CD4-positive, alpha-beta T cell (primary cell): Measurements from ENCODE around the gene CHRNB2. TPM values are rescaled to one million over a fixed set of nuclear protein-coding genes. Genes with fewer than 3 reads are reported as not detected.
"Not testable (repeated sequence)": the region's sequence is repeated elsewhere in the genome, so short reads cannot be mapped to it uniquely, and the experiment has no call there.

Experiments
- ATAC-seq: fragments of 200-7000 bp; cut with Tn5 transposase; one replicate; pipeline ENCODE4 v1.10.0; 2022; ENCODE audit warnings: mild to moderate bottlenecking; ENCODE audit not compliant: poor library complexity
- CTCF ChIA-PET: fragments of 350-600 bp; sonication (Branson Sonifier 250); formaldehyde crosslinking; loops from one replicate; lab custom pipeline; 2021; ENCODE audit warnings: antibody characterized with exemption, inconsistent platforms; lab: Charles Lee
- POLR2A ChIA-PET: fragments of 350-600 bp; sonication (Branson Sonifier 250); formaldehyde crosslinking; loops from one replicate; lab custom pipeline; 2021; ENCODE audit warnings: antibody characterized with exemption, inconsistent platforms; lab: Charles Lee
- DNase-seq, 14 experiments: peaks; one replicate each; pipeline ENCODE4 v3.0.0-alpha.2; 2013 to 2020; ENCODE audit warnings: mixed read lengths in 2 of 14
- H3K27ac ChIP-seq, 2 donors: one replicate each; pipeline versions ENCODE4 v1.5.1 to v1.7.0; 2013; ENCODE audit warnings: low read length in 2 of 2, low read depth in 1 of 2, mild to moderate bottlenecking in 1 of 2
- H3K27me3 ChIP-seq, 2 experiments: 1 replicate in 1 of 2; 2 replicates in 1 of 2; pipeline versions ENCODE4 v1.6.1 to v1.7.0; 2013; ENCODE audit warnings: low read length in 2 of 2, control low read depth in 1 of 2, mild to moderate bottlenecking in 1 of 2, moderate library complexity in 1 of 2; ENCODE audit not compliant: insufficient read depth in 2 of 2, control insufficient read depth in 1 of 2
- H3K36me3 ChIP-seq: one replicate; pipeline ENCODE4 v1.6.1; 2013; ENCODE audit warnings: low read length, control low read depth; ENCODE audit not compliant: insufficient read depth
- H3K4me1 ChIP-seq: one replicate; pipeline ENCODE4 v1.6.1; 2013; ENCODE audit warnings: low read length, control low read depth; ENCODE audit not compliant: insufficient read depth
- H3K4me3 ChIP-seq: one replicate; pipeline ENCODE4 v1.5.1; 2013; ENCODE audit warnings: mild to moderate bottlenecking, low read length, moderate library complexity
- H3K9me3 ChIP-seq, 2 experiments: 1 replicate in 1 of 2; 2 replicates in 1 of 2; pipeline versions ENCODE4 v1.6.1 to v1.7.0; 2013; ENCODE audit warnings: low read length in 2 of 2, mild to moderate bottlenecking in 2 of 2, control low read depth in 1 of 2, moderate library complexity in 1 of 2; ENCODE audit not compliant: control insufficient read depth in 1 of 2, insufficient read depth in 1 of 2
- H3K27ac Mint-ChIP-seq: one replicate; pipeline ENCODE4 v1.8.0; 2020; ENCODE audit warnings: mixed read lengths
- H3K27me3 Mint-ChIP-seq: one replicate; pipeline ENCODE4 v1.8.0; 2021; ENCODE audit warnings: mixed read lengths
- H3K36me3 Mint-ChIP-seq: one replicate; pipeline ENCODE4 v1.8.0; 2021; ENCODE audit warnings: low read depth, mixed read lengths
- H3K4me1 Mint-ChIP-seq: one replicate; pipeline ENCODE4 v1.8.0; 2021; ENCODE audit warnings: low read depth, mixed read lengths
- H3K4me3 Mint-ChIP-seq: one replicate; pipeline ENCODE4 v1.8.0; 2020; ENCODE audit warnings: mild to moderate bottlenecking, mixed read lengths
- H3K9me3 Mint-ChIP-seq: one replicate; pipeline ENCODE4 v1.8.0; 2020; ENCODE audit warnings: mixed read lengths
- intact Hi-C, 2 experiments: fragments of 100-400 bp; cut with DNase I in 1 of 2; cut with micrococcal nuclease in 1 of 2; formaldehyde crosslinking; loops; one replicate each; pipeline versions ENCODE4 v1.15.1 to v1.9.0; 2023 to 2025; cut with DNase I, micrococcal nuclease
- total RNA-seq, 174 experiments: library from RNA in 2 of 174; stranded (reverse) in 2 of 174; gene quantifications; one replicate each; pipeline ENCODE4 v1.2.3 and lab custom pipeline; 2021 to 2026
- TF ChIP-seq, protein P1 (sequence below): fragments of 200-600 bp; IDR thresholded peaks from one replicate; pipeline ENCODE4 v1.8.0; 2022; ENCODE audit warnings: antibody characterized with exemption, mild to moderate bottlenecking

The CHRNB2 gene
- total RNA-seq, 2 experiments from 2014 or later, result not detected

DNA sequence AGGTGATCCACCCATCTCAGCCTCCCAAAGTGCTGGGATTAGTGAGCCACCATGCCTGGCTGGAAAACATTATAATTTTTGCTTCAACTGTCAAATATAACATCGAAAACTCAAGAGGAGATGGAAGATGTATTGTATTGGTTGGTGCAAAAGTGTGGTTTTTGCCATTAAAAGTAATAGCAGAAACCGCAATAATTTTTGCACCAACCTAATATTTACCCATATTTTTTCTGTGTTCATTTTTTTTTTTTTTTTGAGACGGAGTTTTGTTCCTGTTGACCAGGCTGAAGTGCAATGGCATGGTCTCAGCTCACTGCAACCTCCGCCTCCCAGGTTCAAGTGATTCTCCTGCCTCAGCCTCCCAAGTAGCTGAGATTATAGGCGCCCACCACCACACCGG is 38.3 kb upstream of the CHRNB2 start:
- DNase-seq, result no peak
- peaks cover 8% of the 10 kb centered on the region for H3K27me3 Mint-ChIP-seq
- ChIA-PET POLR2A (no interaction called here), CTCF (interaction anchor here (0.7 kb wide), 1 partner anchor 16 kb away, joined by 3 read pairs; no protein-coding TSS in a partner anchor)
- H3K4me3 Mint-ChIP-seq, result no peak overlapping the region
- no peaks in the 10 kb centered on the region for H3K36me3 Mint-ChIP-seq
- TF ChIP-seq, protein P1, sequence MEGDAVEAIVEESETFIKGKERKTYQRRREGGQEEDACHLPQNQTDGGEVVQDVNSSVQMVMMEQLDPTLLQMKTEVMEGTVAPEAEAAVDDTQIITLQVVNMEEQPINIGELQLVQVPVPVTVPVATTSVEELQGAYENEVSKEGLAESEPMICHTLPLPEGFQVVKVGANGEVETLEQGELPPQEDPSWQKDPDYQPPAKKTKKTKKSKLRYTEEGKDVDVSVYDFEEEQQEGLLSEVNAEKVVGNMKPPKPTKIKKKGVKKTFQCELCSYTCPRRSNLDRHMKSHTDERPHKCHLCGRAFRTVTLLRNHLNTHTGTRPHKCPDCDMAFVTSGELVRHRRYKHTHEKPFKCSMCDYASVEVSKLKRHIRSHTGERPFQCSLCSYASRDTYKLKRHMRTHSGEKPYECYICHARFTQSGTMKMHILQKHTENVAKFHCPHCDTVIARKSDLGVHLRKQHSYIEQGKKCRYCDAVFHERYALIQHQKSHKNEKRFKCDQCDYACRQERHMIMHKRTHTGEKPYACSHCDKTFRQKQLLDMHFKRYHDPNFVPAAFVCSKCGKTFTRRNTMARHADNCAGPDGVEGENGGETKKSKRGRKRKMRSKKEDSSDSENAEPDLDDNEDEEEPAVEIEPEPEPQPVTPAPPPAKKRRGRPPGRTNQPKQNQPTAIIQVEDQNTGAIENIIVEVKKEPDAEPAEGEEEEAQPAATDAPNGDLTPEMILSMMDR, result no peak
- no peak overlapping the region for H3K27ac Mint-ChIP-seq
- H3K27ac ChIP-seq, result no peak overlapping the region
- no peaks in the 10 kb centered on the region for H3K36me3 ChIP-seq
- no peaks in the 10 kb centered on the region for H3K4me1 ChIP-seq
- no peak for ATAC-seq
- no peaks in the 10 kb centered on the region for H3K9me3 Mint-ChIP-seq
- no peaks in the 10 kb centered on the region for H3K27me3 ChIP-seq
- H3K4me1 Mint-ChIP-seq, result no peaks in the 10 kb centered on the region
- no peak overlapping the region for H3K4me3 ChIP-seq
- peaks cover 0 to 5% of the 10 kb centered on the region in 2 experiments for H3K9me3 ChIP-seq
- intact Hi-C loops, result no loop called here

DNA sequence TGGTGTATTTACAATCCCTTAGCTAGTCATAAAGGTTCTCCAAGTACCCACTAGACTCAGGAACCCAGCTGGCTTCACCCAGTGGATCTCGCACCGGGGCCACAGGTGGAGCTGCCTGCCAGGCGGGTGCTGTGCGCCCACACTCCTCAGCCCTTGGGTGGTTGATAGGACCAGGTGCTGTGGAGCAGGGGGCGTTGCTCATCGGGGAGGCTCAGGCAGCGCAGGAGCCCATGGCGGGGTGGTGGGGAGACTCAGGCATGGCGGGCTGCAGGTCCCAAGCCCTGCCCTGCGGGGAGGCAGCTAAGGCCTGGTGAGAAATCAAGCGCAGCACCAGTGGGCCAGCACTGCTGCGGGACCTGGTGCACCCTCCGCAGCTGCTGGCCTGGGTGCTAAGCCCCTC is 35.6 kb upstream of the CHRNB2 start:
- CTCF ChIA-PET, result not testable (repeated sequence)

DNA sequence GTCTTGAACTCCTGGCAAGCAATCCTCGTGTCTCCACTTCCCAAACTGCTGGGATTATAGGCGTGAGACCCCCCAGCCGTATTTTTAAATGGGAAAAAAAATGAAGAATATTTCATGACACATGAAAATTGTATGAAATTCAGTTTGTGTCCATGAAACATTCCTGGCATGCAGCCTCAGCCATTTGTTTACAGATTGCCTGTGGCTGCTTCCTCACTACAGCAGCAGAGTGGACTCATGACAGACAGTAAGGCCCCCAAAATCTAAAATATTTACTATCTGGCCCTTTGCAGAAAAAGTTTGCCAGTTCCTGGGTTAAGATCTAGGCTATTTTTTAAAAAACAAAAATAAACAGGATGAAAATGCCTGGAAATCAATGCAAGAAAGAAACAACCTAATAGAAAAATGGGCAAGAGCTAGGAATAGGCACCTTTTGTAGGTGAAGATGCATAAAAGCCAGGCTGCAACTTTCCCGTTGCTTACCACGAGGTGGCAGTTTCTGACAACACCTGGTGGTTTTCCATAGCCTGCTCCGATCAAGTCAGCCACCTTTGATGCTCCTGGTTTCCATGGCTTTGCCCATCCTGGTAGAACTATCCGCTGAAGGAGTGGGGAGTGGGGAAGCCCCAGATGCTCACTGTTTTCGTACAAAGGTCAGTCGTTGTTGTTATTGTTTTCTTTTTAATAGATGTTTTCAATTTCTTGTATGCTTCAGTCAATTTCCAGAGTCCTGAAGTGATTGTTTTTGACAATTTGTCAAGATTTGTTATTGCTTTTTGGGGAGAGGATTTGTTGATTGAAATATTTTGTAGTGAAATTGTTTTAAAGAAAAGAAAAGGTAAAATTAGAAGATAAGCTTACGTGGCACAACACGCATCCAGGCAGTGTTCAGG is 33.4 kb upstream of the CHRNB2 start:
- peaks cover 8% of the 10 kb centered on the region for H3K27me3 Mint-ChIP-seq
- DNase-seq (peak in 1 of 14 experiments; percentile 4), ATAC-seq (no peak)
- CTCF ChIA-PET, result no interaction called here
- no peaks in the 10 kb centered on the region for H3K4me1 Mint-ChIP-seq
- no peaks in the 10 kb centered on the region for H3K36me3 ChIP-seq
- no peak overlapping the region for H3K27ac ChIP-seq
- POLR2A ChIA-PET, result no interaction called here
- H3K9me3 Mint-ChIP-seq, result no peaks in the 10 kb centered on the region
- H3K9me3 ChIP-seq, result peaks cover 0 to 5% of the 10 kb centered on the region in 2 experiments
- H3K4me1 ChIP-seq, result no peaks in the 10 kb centered on the region
- H3K4me3 Mint-ChIP-seq, result no peak overlapping the region
- TF ChIP-seq, protein P1, result no peak
- intact Hi-C loops, result no loop called here
- no peaks in the 10 kb centered on the region for H3K27me3 ChIP-seq
- H3K27ac Mint-ChIP-seq, result no peak overlapping the region
- H3K4me3 ChIP-seq, result no peak overlapping the region
- H3K36me3 Mint-ChIP-seq, result no peaks in the 10 kb centered on the region

More for the DNA sequence above, 35.6 kb upstream of the CHRNB2 start:
- ATAC-seq, H3K4me3 Mint-ChIP-seq, H3K4me1 ChIP-seq, POLR2A ChIA-PET, H3K27ac ChIP-seq, H3K27me3 ChIP-seq, H3K9me3 ChIP-seq, H3K36me3 ChIP-seq, intact Hi-C loops, H3K36me3 Mint-ChIP-seq, H3K9me3 Mint-ChIP-seq, H3K27ac Mint-ChIP-seq, H3K27me3 Mint-ChIP-seq, H3K4me3 ChIP-seq, H3K4me1 Mint-ChIP-seq, DNase-seq: not testable (repeated sequence)
